Neural cell (in vitro differentiated cells): Measurements from ENCODE around the gene LRCOL1. TPM values are rescaled to one million over a fixed set of nuclear protein-coding genes. Genes with fewer than 3 reads are reported as not detected.

Source experiments
- H2AFZ ChIP-seq: fragments of 200-600, 300-800 bp; sonication (generic), shearing (Covaris generic); 2 replicates; pipeline ENCODE4 v1.6.0; 2014; ENCODE audit warnings: low read depth, mild to moderate bottlenecking, antibody characterized with exemption, low read length, moderate library complexity
- H3F3A ChIP-seq: fragments of 200-600 bp; shearing (Covaris generic); 2 replicates; pipeline ENCODE4 v1.6.1; 2016; ENCODE audit warnings: mild to moderate bottlenecking, moderate library complexity, mixed read lengths, antibody characterized with exemption, low read length; ENCODE audit not compliant: insufficient read depth, poor library complexity, severe bottlenecking
- H3K27ac ChIP-seq: fragments of 200-600, 300-800 bp; sonication (generic), shearing (Covaris generic); 2 replicates; pipeline ENCODE4 v1.5.1; 2014; ENCODE audit warnings: mild to moderate bottlenecking, low read length, moderate library complexity
- H3K27me3 ChIP-seq: fragments of 300-800, 200-600 bp; sonication (generic), shearing (Covaris generic); 2 replicates; pipeline ENCODE4 v1.6.0; 2014; ENCODE audit warnings: mild to moderate bottlenecking, low read depth, low read length, moderate library complexity; ENCODE audit not compliant: insufficient read depth
- H3K36me3 ChIP-seq: fragments of 300-800, 200-600 bp; sonication (generic), shearing (Covaris generic); 2 replicates; pipeline ENCODE4 v1.5.1; 2014; ENCODE audit warnings: mild to moderate bottlenecking, antibody characterized with exemption, low read length, moderate library complexity; ENCODE audit not compliant: insufficient read depth
- H3K4me2 ChIP-seq: fragments of 300-800, 200-600 bp; sonication (generic), shearing (Covaris generic); 2 replicates; pipeline ENCODE4 v1.6.0; 2014; ENCODE audit warnings: mild to moderate bottlenecking, low read length
- H3K4me3 ChIP-seq: fragments of 300-800, 200-600 bp; sonication (generic), shearing (Covaris generic); 2 replicates; pipeline ENCODE4 v1.5.1; 2014; ENCODE audit warnings: mild to moderate bottlenecking, low read length, moderate library complexity
- H3K79me2 ChIP-seq: fragments of 200-600 bp; shearing (Covaris generic); replicated peaks from 2 replicates; pipeline ENCODE4 v1.6.0; 2014; ENCODE audit warnings: mild to moderate bottlenecking, low read length, moderate library complexity; ENCODE audit not compliant: insufficient read depth
- H3K9ac ChIP-seq: fragments of 300-800, 200-600 bp; sonication (generic), shearing (Covaris generic); 2 replicates; pipeline ENCODE4 v1.6.1; 2016; ENCODE audit warnings: mild to moderate bottlenecking, low read length, mixed read lengths
- H3K9me2 ChIP-seq: fragments of 200-600 bp; shearing (Covaris generic); 2 replicates; pipeline ENCODE4 v1.6.1; 2016; ENCODE audit warnings: mild to moderate bottlenecking, low read length, mixed read lengths; ENCODE audit not compliant: insufficient read depth
- H3K9me3 ChIP-seq: fragments of 200-600, 300-800 bp; sonication (generic), shearing (Covaris generic); 2 replicates; pipeline ENCODE4 v1.6.1; 2016; ENCODE audit warnings: mild to moderate bottlenecking, mixed run types, low read length, moderate library complexity, mixed read lengths
- H4K20me1 ChIP-seq: fragments of 200-600 bp; shearing (Covaris generic); 2 replicates; pipeline ENCODE4 v1.6.1; 2016; ENCODE audit warnings: mild to moderate bottlenecking, mixed run types; ENCODE audit not compliant: insufficient read depth
- EP300 ChIP-seq: fragments of 450-650 bp; conservative IDR thresholded peaks from 2 replicates; pipeline ENCODE4 v1.6.1; 2014; ENCODE audit warnings: antibody characterized with exemption, mild to moderate bottlenecking, moderate library complexity; ENCODE audit not compliant: poor library complexity, severe bottlenecking
- EZH2 ChIP-seq: fragments of 200-600, 300-800 bp; shearing (Covaris generic), sonication (generic); IDR thresholded peaks from 2 replicates; pipeline ENCODE4 v1.6.1; 2014; ENCODE audit warnings: antibody characterized with exemption, low read length, borderline replicate concordance, mild to moderate bottlenecking; ENCODE audit not compliant: insufficient read depth, poor library complexity, severe bottlenecking
- MXI1 ChIP-seq: fragments of 450-650 bp; conservative IDR thresholded peaks from 2 replicates; pipeline ENCODE4 v1.6.1; 2014; ENCODE audit warnings: antibody characterized with exemption, mild to moderate bottlenecking; ENCODE audit not compliant: poor library complexity, severe bottlenecking
- POLR2AphosphoS5 ChIP-seq: IDR thresholded peaks from 2 replicates; pipeline ENCODE4 v1.6.1; 2012
- RAD21 ChIP-seq: fragments of 450-650 bp; conservative IDR thresholded peaks from 2 replicates; pipeline ENCODE4 v1.6.1; 2014; ENCODE audit warnings: antibody characterized with exemption, mild to moderate bottlenecking, moderate library complexity
- REST ChIP-seq: IDR thresholded peaks from 2 replicates; pipeline ENCODE4 v1.6.1; 2012; ENCODE audit warnings: borderline replicate concordance
- SMC3 ChIP-seq: fragments of 450-650 bp; conservative IDR thresholded peaks from 2 replicates; pipeline ENCODE4 v1.6.1; 2014; ENCODE audit warnings: antibody characterized with exemption, mild to moderate bottlenecking, moderate library complexity; ENCODE audit not compliant: poor library complexity
- TAF1 ChIP-seq: IDR thresholded peaks from 2 replicates; pipeline ENCODE4 v1.6.1; 2012; ENCODE audit warnings: low read depth
- polyA plus RNA-seq: library from polyadenylated mRNA; depleted of rRNA; stranded (reverse); fragments of >200 nt; gene quantifications from 2 replicates; pipeline ENCODE4 v1.2.3, GENCODE V29; 2014
- TF ChIP-seq, protein P1 (sequence below): fragments of 450-650 bp; IDR thresholded peaks from 2 replicates; pipeline ENCODE4 v1.5.1; 2014; ENCODE audit warnings: antibody characterized with exemption, mild to moderate bottlenecking, moderate library complexity; ENCODE audit not compliant: poor library complexity, severe bottlenecking

LRCOL1 gene
- polyA plus RNA-seq, 1 donor from 2014 or later, result not detected

- Histone ChIP-seq H4K20me1 (no peaks in the 10 kb centered on the region), H3K4me3 (no peak overlapping the region), H3K27ac (no peak overlapping the region), H3K27me3 (peaks cover 15% of the 10 kb centered on the region), H3K79me2 (no peaks in the 10 kb centered on the region), H3K4me2 (no peak overlapping the region), H3K36me3 (no peaks in the 10 kb centered on the region), H3K9me3 (peaks cover 3% of the 10 kb centered on the region), H3K9me2 (no peaks in the 10 kb centered on the region), H3K9ac (no peak overlapping the region), H3F3A (no peaks in the 10 kb centered on the region), H2AFZ (no peak overlapping the region)
- TF ChIP-seq POLR2AphosphoS5, result no peak
- no peak for TF ChIP-seq RAD21
- no peak for TF ChIP-seq EZH2
- TF ChIP-seq, protein P1, sequence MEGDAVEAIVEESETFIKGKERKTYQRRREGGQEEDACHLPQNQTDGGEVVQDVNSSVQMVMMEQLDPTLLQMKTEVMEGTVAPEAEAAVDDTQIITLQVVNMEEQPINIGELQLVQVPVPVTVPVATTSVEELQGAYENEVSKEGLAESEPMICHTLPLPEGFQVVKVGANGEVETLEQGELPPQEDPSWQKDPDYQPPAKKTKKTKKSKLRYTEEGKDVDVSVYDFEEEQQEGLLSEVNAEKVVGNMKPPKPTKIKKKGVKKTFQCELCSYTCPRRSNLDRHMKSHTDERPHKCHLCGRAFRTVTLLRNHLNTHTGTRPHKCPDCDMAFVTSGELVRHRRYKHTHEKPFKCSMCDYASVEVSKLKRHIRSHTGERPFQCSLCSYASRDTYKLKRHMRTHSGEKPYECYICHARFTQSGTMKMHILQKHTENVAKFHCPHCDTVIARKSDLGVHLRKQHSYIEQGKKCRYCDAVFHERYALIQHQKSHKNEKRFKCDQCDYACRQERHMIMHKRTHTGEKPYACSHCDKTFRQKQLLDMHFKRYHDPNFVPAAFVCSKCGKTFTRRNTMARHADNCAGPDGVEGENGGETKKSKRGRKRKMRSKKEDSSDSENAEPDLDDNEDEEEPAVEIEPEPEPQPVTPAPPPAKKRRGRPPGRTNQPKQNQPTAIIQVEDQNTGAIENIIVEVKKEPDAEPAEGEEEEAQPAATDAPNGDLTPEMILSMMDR, result no peak
- no peak for TF ChIP-seq EP300
- no peak for TF ChIP-seq TAF1
- no peak for TF ChIP-seq SMC3
- no peak for TF ChIP-seq REST
- TF ChIP-seq MXI1, result no peak
These were observed 12.2 kb upstream of the LRCOL1 start for GRCh38 chr12:132622437-132623071.

DNA sequence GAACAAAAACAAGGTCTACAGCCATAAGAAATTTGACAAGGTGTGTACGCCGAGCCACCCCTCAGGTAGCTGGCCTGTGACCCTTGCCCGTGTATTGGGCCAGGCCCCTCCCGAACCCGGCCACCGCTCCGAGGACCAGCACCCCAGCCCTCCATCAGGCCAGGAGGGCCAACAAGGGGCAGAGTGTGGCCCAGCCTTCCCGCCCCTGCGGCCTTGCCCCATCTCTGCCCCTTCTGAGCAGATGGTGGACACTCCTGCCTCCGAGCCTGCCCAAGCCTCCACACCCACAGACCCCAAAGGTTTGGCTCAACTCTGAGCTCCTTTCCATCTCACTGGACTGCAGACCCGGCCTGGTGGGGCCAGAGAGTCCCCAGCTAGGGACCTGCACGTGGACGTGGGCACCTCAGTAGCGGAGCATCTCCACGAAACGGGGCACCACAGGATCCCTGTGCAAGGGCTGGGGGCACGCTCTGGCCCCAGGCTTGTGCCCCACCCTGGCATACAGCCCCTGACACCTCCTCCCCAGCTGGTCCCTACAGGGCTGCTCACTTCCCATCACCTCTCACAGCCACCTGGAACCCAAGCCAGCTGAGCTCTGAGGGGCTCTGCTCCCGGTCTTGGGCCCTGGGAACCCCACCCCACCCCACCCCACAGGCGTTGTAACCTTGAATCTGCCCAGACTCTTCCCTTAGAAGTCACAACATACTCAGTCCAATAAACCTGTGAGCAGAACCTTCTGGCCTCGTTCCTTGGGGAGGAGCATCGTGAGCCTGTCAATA is 11.5 kb upstream of the LRCOL1 start:
- no peaks in the 10 kb centered on the region for H3F3A ChIP-seq
- no peak overlapping the region for H3K27ac ChIP-seq
- no peak overlapping the region for H3K9ac ChIP-seq
- H3K36me3 ChIP-seq, result no peaks in the 10 kb centered on the region
- peaks cover 22% of the 10 kb centered on the region for H3K27me3 ChIP-seq
- H3K4me3 ChIP-seq, result no peak overlapping the region
- no peak overlapping the region for H2AFZ ChIP-seq
- TF ChIP-seq EP300 (no peak), EZH2 (no peak), SMC3 (no peak), RAD21 (no peak), REST (no peak), TAF1 (no peak), POLR2AphosphoS5 (no peak), MXI1 (no peak)
- TF ChIP-seq, protein P1, result no peak
- H3K79me2 ChIP-seq, result no peaks in the 10 kb centered on the region
- peaks cover 10% of the 10 kb centered on the region for H3K9me3 ChIP-seq
- no peak overlapping the region for H3K4me2 ChIP-seq
- H3K9me2 ChIP-seq, result no peaks in the 10 kb centered on the region
- no peaks in the 10 kb centered on the region for H4K20me1 ChIP-seq
